Measurements from ENCODE around the gene ADAMTS2. TPM values are rescaled to one million over a fixed set of nuclear protein-coding genes. Genes with fewer than 3 reads are reported as not detected.

Gene ADAMTS2
- total and polyA plus RNA-seq, 2 of the 8 experiments (the other 6 are each of a cell fraction or from before 2014, with no cell fraction given), result 6.6 to 7.3 TPM

- Histone ChIP-seq H3K56ac (replicated peaks; ENCODE audit: insufficient read length, low read depth, low read length) (no peak overlapping the region), H4K5ac (ENCODE audit: insufficient read length, low read depth, low read length) (no peak overlapping the region), H3K4ac (replicated peaks; ENCODE audit: insufficient read length, low read depth, low read length) (no peak overlapping the region), H3K4me1 (replicated peaks in 1 of 4; ENCODE audit: control insufficient read depth in 3 of 4, insufficient read depth in 4 of 4, low read length in 3 of 4) (no peaks in the 10 kb centered on the region), H2BK5ac (ENCODE audit: low read depth, low read length) (no peak overlapping the region), H2BK120ac (replicated peaks; ENCODE audit: low read depth, low read length) (no peak overlapping the region), H3K79me2 (ENCODE audit: control insufficient read depth in 1 of 2, insufficient read depth in 2 of 2, low read length in 2 of 2) (no peaks in the 10 kb centered on the region), H3K27ac (ENCODE audit: low read depth, low read length) (no peak overlapping the region), H2AK5ac (ENCODE audit: low read depth, low read length) (no peak overlapping the region), H3K27me3 (replicated peaks in 1 of 4; ENCODE audit: control insufficient read depth in 3 of 4, extremely low read depth in 1 of 4, insufficient read depth in 3 of 4, low read length in 3 of 4) (no peaks in the 10 kb centered on the region), H4K20me1 (replicated peaks in 1 of 2; ENCODE audit: control insufficient read depth in 1 of 2, insufficient read depth in 2 of 2, low read length in 2 of 2) (no peaks in the 10 kb centered on the region), H4K8ac (ENCODE audit: extremely low read depth, insufficient read depth, low read length) (no peak overlapping the region), H2BK20ac (ENCODE audit: low read length) (no peak overlapping the region), H3K4me3 (ENCODE audit: extremely low read depth in 1 of 4, insufficient read depth in 2 of 4, low read depth in 3 of 4, low read length in 4 of 4) (no peak overlapping the region), H3K36me3 (ENCODE audit: control insufficient read depth in 2 of 4, insufficient read depth in 4 of 4, low read length in 3 of 4) (no peaks in the 10 kb centered on the region), H2AFZ (ENCODE audit: low read length) (no peak overlapping the region), H3K9me3 (ENCODE audit: insufficient read depth in 2 of 2, low read depth in 1 of 2, low read length in 1 of 2) (peaks cover 0 to 2% of the 10 kb centered on the region in 2 experiments; a peak in 1 of 4 replicates), H3K23me2 (ENCODE audit: low read depth, low read length) (peaks cover 5% of the 10 kb centered on the region; the same call in 1 of the 2 replicates), H4K91ac (replicated peaks; ENCODE audit: insufficient read length, low read length) (no peak overlapping the region), H3K14ac (ENCODE audit: insufficient read length) (no peak overlapping the region), H3K4me2 (ENCODE audit: insufficient read depth in 1 of 2, low read depth in 2 of 2, low read length in 2 of 2) (no peak overlapping the region), H2BK12ac (ENCODE audit: low read depth, low read length) (no peak overlapping the region), H3K18ac (ENCODE audit: extremely low read depth, low read length) (no peak overlapping the region), H2BK15ac (ENCODE audit: low read length) (no peak overlapping the region), H3K23ac (ENCODE audit: insufficient read length) (no peak overlapping the region), H3K79me1 (ENCODE audit: low read depth, low read length) (no peaks in the 10 kb centered on the region), H3K9ac (replicated peaks in 1 of 4; ENCODE audit: extremely low read depth in 1 of 4, low read depth in 3 of 4, low read length in 3 of 4) (no peak overlapping the region)
- no peak for DNase-seq (ENCODE audit: low read depth in 1 of 2, low spot score in 2 of 2)
- POLR2A ChIA-PET (ENCODE audit: partially characterized antibody), result no interaction called here
- TF ChIP-seq SIN3A (conservative IDR thresholded peaks at IDR 0.05 in 1 of 2, IDR thresholded peaks at IDR 0.05 in 1 of 2; ENCODE audit: low read depth in 1 of 2, low read length in 2 of 2), result no peak
- no peak for TF ChIP-seq KDM1A (IDR thresholded peaks at IDR 0.05; ENCODE audit: borderline replicate concordance, low read length)
- TF ChIP-seq NRF1 (IDR thresholded peaks at IDR 0.05; ENCODE audit: low read depth, low read length), result no peak
- TF ChIP-seq SIRT6 (IDR thresholded peaks at IDR 0.05; ENCODE audit: low read length), result no peak
- no peak for TF ChIP-seq ATF2 (IDR thresholded peaks at IDR 0.05; ENCODE audit: low read length)
- 93% methylated on average over 8 of the region's 8 CpGs; no CpG with 5 or more reads in 1 of the 2 experiments for WGBS, 2 experiments (ENCODE audit: extremely low coverage in 1 of 2, insufficient coverage in 1 of 2, insufficient read length in 1 of 2, insufficient replicate concordance in 2 of 2, low coverage in 1 of 2, low lambda C conversion rate in 2 of 2, missing lambda C conversion rate in 1 of 2)
- CTCF ChIA-PET (ENCODE audit: partially characterized antibody), result no interaction called here
- no peak for FAIRE-seq
Observed at GRCh38 chr5:179251276-179251969, 93.8 kb downstream of the ADAMTS2 start.
